Lower leg skin (tissue), 4 donors: ENCODE results near the gene IL36RN. TPM values are rescaled to one million over a fixed set of nuclear protein-coding genes. Genes with fewer than 3 reads are reported as not detected.

Experiments used
- DNase-seq, 2 donors: peaks; one replicate each; pipeline ENCODE4 v3.0.0-alpha.2; 2019; ENCODE audit warnings: low spot score in 2 of 2
- H3K4me3 ChIP-seq: fragments of 200-600 bp; sonication (generic); 2 replicates; pipeline ENCODE4 v1.5.1; 2017; ENCODE audit warnings: mild to moderate bottlenecking, low read depth; ENCODE audit not compliant: poor library complexity, severe bottlenecking
- POLR2A ChIP-seq, 2 donors: fragments of 450-650 bp; IDR thresholded peaks; one replicate each; pipeline ENCODE4 v1.6.1; 2016 to 2017; ENCODE audit warnings: antibody characterized with exemption in 2 of 2, mild to moderate bottlenecking in 1 of 2, moderate library complexity in 1 of 2
- WGBS, 2 donors: methylation state at CpG; one replicate each; pipeline ENCODE4 v1.1.5; 2018; 5-methylcytosine and 5-hydroxymethylcytosine counted together
- intact Hi-C: fragments of 100-400 bp; cut with DNase I; formaldehyde crosslinking; loops from one replicate; pipeline ENCODE4 v1.15.0; 2023; ENCODE audit warnings: low total_unique reads
- total RNA-seq, 4 donors: library from RNA; depleted of rRNA; stranded (reverse); fragments of >200 nt; gene quantifications; one replicate each; pipeline ENCODE4 v1.1.0, GENCODE V29; 2016
- TF ChIP-seq, protein P1 (sequence below), 3 donors: fragments of 450-650 bp; IDR thresholded peaks; one replicate each; pipeline ENCODE4 v1.5.1; 2016; ENCODE audit warnings: antibody characterized with exemption in 3 of 3, mild to moderate bottlenecking in 3 of 3, moderate library complexity in 2 of 3

The IL36RN gene
- total RNA-seq, 4 donors from 2014 or later: 51.0 to 121 (median 96.2) TPM

- no peak overlapping the region for H3K4me3 ChIP-seq
- intact Hi-C loops: no loop called here
- no peak for TF ChIP-seq POLR2A (IDR thresholded peaks at IDR 0.05)
- TF ChIP-seq, protein P1, sequence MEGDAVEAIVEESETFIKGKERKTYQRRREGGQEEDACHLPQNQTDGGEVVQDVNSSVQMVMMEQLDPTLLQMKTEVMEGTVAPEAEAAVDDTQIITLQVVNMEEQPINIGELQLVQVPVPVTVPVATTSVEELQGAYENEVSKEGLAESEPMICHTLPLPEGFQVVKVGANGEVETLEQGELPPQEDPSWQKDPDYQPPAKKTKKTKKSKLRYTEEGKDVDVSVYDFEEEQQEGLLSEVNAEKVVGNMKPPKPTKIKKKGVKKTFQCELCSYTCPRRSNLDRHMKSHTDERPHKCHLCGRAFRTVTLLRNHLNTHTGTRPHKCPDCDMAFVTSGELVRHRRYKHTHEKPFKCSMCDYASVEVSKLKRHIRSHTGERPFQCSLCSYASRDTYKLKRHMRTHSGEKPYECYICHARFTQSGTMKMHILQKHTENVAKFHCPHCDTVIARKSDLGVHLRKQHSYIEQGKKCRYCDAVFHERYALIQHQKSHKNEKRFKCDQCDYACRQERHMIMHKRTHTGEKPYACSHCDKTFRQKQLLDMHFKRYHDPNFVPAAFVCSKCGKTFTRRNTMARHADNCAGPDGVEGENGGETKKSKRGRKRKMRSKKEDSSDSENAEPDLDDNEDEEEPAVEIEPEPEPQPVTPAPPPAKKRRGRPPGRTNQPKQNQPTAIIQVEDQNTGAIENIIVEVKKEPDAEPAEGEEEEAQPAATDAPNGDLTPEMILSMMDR (IDR thresholded peaks at IDR 0.05): no peak
- WGBS, 2 donors: 77 to 80% methylated on average over 3 of the region's 3 CpGs
- no peak for DNase-seq
These were observed 45.7 kb upstream of the IL36RN start for GRCh38 chr2:113013336-113013661.

- 95 to 98% methylated on average over 2 of the region's 2 CpGs for whole genome bisulfite sequencing, 2 donors
- TF ChIP-seq POLR2A (IDR thresholded peaks at IDR 0.05): no peak
- TF ChIP-seq, protein P1 (IDR thresholded peaks at IDR 0.05): no peak
- no peak overlapping the region for H3K4me3 ChIP-seq
- DNase-seq: no peak
- intact Hi-C loops: no loop called here
These were observed 44.9 kb upstream of the IL36RN start for GRCh38 chr2:113014067-113014466.

DNA sequence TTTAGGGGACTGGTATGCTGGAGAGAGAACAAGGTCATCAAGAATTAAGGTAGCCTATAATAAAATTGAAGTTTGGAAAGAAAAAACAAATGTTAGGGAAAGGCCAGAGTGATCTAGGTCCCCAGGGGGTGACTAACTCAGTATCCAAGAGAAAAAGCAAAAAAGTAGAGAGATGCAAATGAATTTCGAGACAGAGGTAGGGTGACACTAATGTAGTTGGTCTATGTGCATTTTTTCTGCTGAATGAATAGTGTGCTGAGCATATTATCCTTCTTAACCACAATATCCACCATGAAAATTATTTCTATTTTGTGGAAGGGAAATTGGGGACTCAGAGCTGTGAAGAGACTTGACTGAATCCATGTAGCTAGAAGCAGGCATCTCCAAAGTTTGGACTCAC lies 44.0 kb upstream of the IL36RN start:
- H3K4me3 ChIP-seq: no peak overlapping the region
- DNase-seq: no peak
- WGBS, 2 donors: 72 to 74% methylated on average over 1 of the region's 1 CpG
- intact Hi-C loops: no loop called here
- TF ChIP-seq, protein P1 (IDR thresholded peaks at IDR 0.05): no peak
- TF ChIP-seq POLR2A (IDR thresholded peaks at IDR 0.05): no peak

- TF ChIP-seq POLR2A (IDR thresholded peaks at IDR 0.05): no peak
- TF ChIP-seq, protein P1 (IDR thresholded peaks at IDR 0.05): no peak
- intact Hi-C loops: no loop called here
- DNase-seq: no peak
- WGBS, 2 donors: 77 to 90% methylated on average over 2 of the region's 2 CpGs
- no peak overlapping the region for H3K4me3 ChIP-seq
These were observed 43.3 kb upstream of the IL36RN start for GRCh38 chr2:113015655-113016054.

DNA sequence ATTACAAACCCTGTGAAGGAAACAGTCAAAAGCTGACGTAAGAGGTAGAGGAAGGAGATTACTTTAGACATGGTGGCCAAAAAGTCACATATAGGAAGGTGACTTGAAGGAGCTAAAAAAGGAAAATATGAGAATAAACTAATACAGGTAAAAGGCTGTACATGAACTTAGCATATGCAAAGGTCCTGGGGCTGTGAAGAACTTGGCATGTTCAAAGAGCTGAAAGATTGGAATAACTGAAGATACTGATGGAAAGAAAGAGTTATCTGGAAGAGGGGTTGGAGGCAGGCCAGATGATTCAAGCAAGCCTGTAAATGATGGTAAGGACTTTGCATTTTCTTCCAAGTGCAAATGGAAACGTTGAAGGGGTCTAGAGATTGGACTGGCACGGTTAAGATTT lies 40.5 kb upstream of the IL36RN start:
- TF ChIP-seq POLR2A (IDR thresholded peaks at IDR 0.05): no peak
- TF ChIP-seq, protein P1 (IDR thresholded peaks at IDR 0.05): no peak
- DNase-seq: no peak
- no peak overlapping the region for H3K4me3 ChIP-seq
- 79 to 86% methylated on average over 3 of the region's 3 CpGs for WGBS, 2 donors
- intact Hi-C loops: no loop called here

DNA sequence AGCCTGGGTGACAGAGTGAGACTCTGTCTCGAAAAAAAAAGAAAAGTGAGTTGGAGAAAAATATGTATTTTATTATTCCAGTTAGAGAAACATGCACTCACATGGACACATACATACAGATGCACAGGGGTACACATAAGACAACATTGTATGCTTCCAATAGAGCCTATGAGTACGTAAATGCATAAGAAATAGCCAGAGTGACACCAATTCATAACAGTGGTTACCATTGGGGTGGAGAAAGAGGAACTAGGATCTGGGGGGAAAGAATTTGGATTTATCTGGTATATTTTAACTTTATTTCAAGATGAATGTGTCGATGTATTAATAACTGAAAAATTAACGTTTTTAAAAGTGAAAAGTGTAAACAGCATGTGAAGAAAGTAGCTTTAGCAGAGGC lies 37.7 kb upstream of the IL36RN start:
- WGBS, 2 donors: 60 to 71% methylated on average over 4 of the region's 4 CpGs
- intact Hi-C loops: no loop called here
- DNase-seq: no peak
- H3K4me3 ChIP-seq: no peak overlapping the region
- TF ChIP-seq, protein P1 (IDR thresholded peaks at IDR 0.05): no peak
- no peak for TF ChIP-seq POLR2A (IDR thresholded peaks at IDR 0.05)
